Hepatocyte (in vitro differentiated cells): Measurements from ENCODE around the gene SUPT3H.

Experiments
- EZH2 ChIP-seq: fragments of 200-600 bp; sonication (generic); IDR thresholded peaks from 2 replicates; pipeline ENCODE4 v1.6.1; 2016; ENCODE audit warnings: antibody characterized with exemption, mild to moderate bottlenecking, borderline replicate concordance
- EZH2phosphoT487 ChIP-seq: fragments of 200-600 bp; sonication (generic); IDR thresholded peaks from one replicate; pipeline ENCODE4 v1.6.1; 2018; ENCODE audit warnings: antibody characterized with exemption, mild to moderate bottlenecking, low read depth, moderate library complexity; ENCODE audit not compliant: unreplicated experiment, severe bottlenecking
- TF ChIP-seq, protein P1 (sequence below): fragments of 200-600 bp; sonication (generic); IDR thresholded peaks from 2 replicates; pipeline ENCODE4 v1.5.1; 2016; ENCODE audit warnings: antibody characterized with exemption, mild to moderate bottlenecking; ENCODE audit not compliant: poor library complexity

DNA sequence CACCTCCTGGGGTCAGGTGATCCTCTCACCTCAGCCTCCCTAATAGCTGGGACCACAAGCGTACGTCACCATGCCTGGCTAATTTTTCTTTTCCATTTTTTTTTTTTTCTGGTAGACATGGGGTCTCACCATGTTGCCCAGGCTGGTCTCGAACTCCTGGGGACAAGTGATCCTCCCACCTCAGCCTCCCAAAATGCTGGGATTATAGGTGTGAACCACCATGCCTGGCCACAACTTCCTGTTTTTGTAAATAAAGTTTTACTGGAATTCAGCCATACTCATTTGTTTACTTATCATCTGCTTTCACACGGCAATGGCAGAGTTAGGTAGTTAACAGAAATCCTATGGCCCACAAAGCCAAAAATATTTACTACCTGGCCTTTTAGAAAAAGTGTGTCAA is 57.4 kb downstream of the SUPT3H start:
- TF ChIP-seq, protein P1, sequence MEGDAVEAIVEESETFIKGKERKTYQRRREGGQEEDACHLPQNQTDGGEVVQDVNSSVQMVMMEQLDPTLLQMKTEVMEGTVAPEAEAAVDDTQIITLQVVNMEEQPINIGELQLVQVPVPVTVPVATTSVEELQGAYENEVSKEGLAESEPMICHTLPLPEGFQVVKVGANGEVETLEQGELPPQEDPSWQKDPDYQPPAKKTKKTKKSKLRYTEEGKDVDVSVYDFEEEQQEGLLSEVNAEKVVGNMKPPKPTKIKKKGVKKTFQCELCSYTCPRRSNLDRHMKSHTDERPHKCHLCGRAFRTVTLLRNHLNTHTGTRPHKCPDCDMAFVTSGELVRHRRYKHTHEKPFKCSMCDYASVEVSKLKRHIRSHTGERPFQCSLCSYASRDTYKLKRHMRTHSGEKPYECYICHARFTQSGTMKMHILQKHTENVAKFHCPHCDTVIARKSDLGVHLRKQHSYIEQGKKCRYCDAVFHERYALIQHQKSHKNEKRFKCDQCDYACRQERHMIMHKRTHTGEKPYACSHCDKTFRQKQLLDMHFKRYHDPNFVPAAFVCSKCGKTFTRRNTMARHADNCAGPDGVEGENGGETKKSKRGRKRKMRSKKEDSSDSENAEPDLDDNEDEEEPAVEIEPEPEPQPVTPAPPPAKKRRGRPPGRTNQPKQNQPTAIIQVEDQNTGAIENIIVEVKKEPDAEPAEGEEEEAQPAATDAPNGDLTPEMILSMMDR = no peak
- TF ChIP-seq EZH2 (no peak), EZH2phosphoT487 (no peak)
